PFSK-1 (cell line): ENCODE data around the gene ANKRD33B.

ENCODE experiments used
- POLR2AphosphoS5 ChIP-seq: IDR thresholded peaks from 2 replicates; pipeline ENCODE4 v1.6.1; 2012; ENCODE audit warnings: low read depth, mild to moderate bottlenecking, control low read depth, low read length, moderate library complexity
- REST ChIP-seq, 2 experiments: IDR thresholded peaks; 2 replicates each; pipeline versions ENCODE4 v1.6.1 to v1.8.0; 2011 to 2012; ENCODE audit warnings: low read depth in 2 of 2, low read length in 2 of 2, control low read depth in 1 of 2, inconsistent platforms in 1 of 2, mild to moderate bottlenecking in 1 of 2, moderate library complexity in 1 of 2; ENCODE audit not compliant: insufficient read depth in 1 of 2
- SIN3A ChIP-seq: IDR thresholded peaks from 2 replicates; pipeline ENCODE4 v1.6.1; 2012; ENCODE audit warnings: mild to moderate bottlenecking, low read length, moderate library complexity, borderline replicate concordance; ENCODE audit not compliant: insufficient read depth
- TAF1 ChIP-seq: IDR thresholded peaks from 2 replicates; pipeline ENCODE4 v1.6.1; 2012; ENCODE audit warnings: low read length, control low read depth, borderline replicate concordance; ENCODE audit not compliant: insufficient read depth

- TF ChIP-seq POLR2AphosphoS5: no peak
- no peak for TF ChIP-seq TAF1
- TF ChIP-seq SIN3A: no peak
- TF ChIP-seq REST (IDR thresholded peaks at IDR 0.05; ENCODE audit: insufficient read depth in 1 of 2, low read depth in 2 of 2, low read length in 2 of 2): no peak
Measured at GRCh38 chr5:10678244-10678643, 114.4 kb downstream of the ANKRD33B start.
